ENCODE measurements around the gene CADM3. TPM values are rescaled to one million over a fixed set of nuclear protein-coding genes. Genes with fewer than 3 reads are reported as not detected.

Gene CADM3
- total RNA-seq, 2 experiments from 2014 or later, result not detected

GRCh38 chr1:159203610-159204009, 32.2 kb downstream of the CADM3 start:
- POLR2A ChIA-PET, result no interaction called here
- no peak for TF ChIP-seq CTCF (IDR thresholded peaks at IDR 0.05)
- Mint-ChIP-seq H3K4me1 (ENCODE audit: low read depth) (peaks cover 28% of the 10 kb centered on the region), H3K36me3 (ENCODE audit: low read depth) (no peaks in the 10 kb centered on the region), H3K4me3 (no peak overlapping the region), H3K9me3 (no peaks in the 10 kb centered on the region), H3K27ac (no peak overlapping the region), H3K27me3 (peaks cover 43% of the 10 kb centered on the region)
- CTCF ChIA-PET, result interaction anchor here (0.8 to 2.6 kb wide), 3 partner anchors 11 to 71 kb away, joined by 4 to 19 read pairs (median 14); no protein-coding TSS in a partner anchor
- DNase-seq, result no peak
- no peak for ATAC-seq
- intact Hi-C loops (cut with micrococcal nuclease), result no loop called here

GRCh38 chr1:159204161-159205141, 33.0 kb downstream of the CADM3 start, which contains the start of gene ACKR1:
ACKR1 (plus strand) TSS chr1:159204875; CDS start chr1:159204960, 85 bp downstream.
- H3K4me1 Mint-ChIP-seq (ENCODE audit: low read depth), result peaks cover 28% of the 10 kb centered on the region
- ChIA-PET POLR2A (no interaction called here), CTCF (interaction anchor here (1.8 to 2.6 kb wide), 3 partner anchors 10 to 71 kb away, joined by 9 to 19 read pairs (median 14); no protein-coding TSS in a partner anchor)
- no peaks in the 10 kb centered on the region for H3K9me3 Mint-ChIP-seq
- ATAC-seq (no peak), DNase-seq (no peak)
- intact Hi-C loops (cut with micrococcal nuclease), result no loop called here
- H3K4me3 Mint-ChIP-seq, result no peak within 1 kb of the TSS
- H3K27me3 Mint-ChIP-seq, result peaks cover 47% of the 10 kb centered on the region
- no peak for TF ChIP-seq CTCF (IDR thresholded peaks at IDR 0.05)
- H3K27ac Mint-ChIP-seq, result no peak within 1 kb of the TSS
- H3K36me3 Mint-ChIP-seq (ENCODE audit: low read depth), result no peaks in the 10 kb centered on the region

GRCh38 chr1:159205225-159205624, 33.8 kb downstream of the CADM3 start:
- ATAC-seq, result no peak
- CTCF ChIA-PET, result interaction anchor here (1.9 kb wide), 1 partner anchor 9 kb away, joined by 9 read pairs; no protein-coding TSS in a partner anchor

GRCh38 chr1:159206110-159206509, 34.7 kb downstream of the CADM3 start:
- no peak for TF ChIP-seq CTCF (IDR thresholded peaks at IDR 0.05)
- no peak for ATAC-seq
- ChIA-PET CTCF (interaction anchor here (1.9 to 9.5 kb wide), 2 partner anchors 8 to 44 kb away, joined by 9 to 122 read pairs; no protein-coding TSS in a partner anchor), POLR2A (no interaction called here)
- no peaks in the 10 kb centered on the region for H3K9me3 Mint-ChIP-seq
- peaks cover 22% of the 10 kb centered on the region for H3K4me1 Mint-ChIP-seq (ENCODE audit: low read depth)
- H3K27ac Mint-ChIP-seq, result no peak overlapping the region
- intact Hi-C loops (cut with micrococcal nuclease), result no loop called here
- no peak for DNase-seq
- no peak overlapping the region for H3K4me3 Mint-ChIP-seq
- H3K27me3 Mint-ChIP-seq, result peaks cover 45% of the 10 kb centered on the region
- H3K36me3 Mint-ChIP-seq (ENCODE audit: low read depth), result no peaks in the 10 kb centered on the region

More at GRCh38 chr1:159205225-159205624, 33.8 kb downstream of the CADM3 start:
- H3K4me3 Mint-ChIP-seq, result no peak overlapping the region
- peaks cover 28% of the 10 kb centered on the region for H3K4me1 Mint-ChIP-seq (ENCODE audit: low read depth)
- no peaks in the 10 kb centered on the region for H3K36me3 Mint-ChIP-seq (ENCODE audit: low read depth)
- DNase-seq, result no peak
- no peak for TF ChIP-seq CTCF (IDR thresholded peaks at IDR 0.05)
- H3K9me3 Mint-ChIP-seq, result no peaks in the 10 kb centered on the region
- intact Hi-C loops (cut with micrococcal nuclease), result no loop called here
- H3K27me3 Mint-ChIP-seq, result peaks cover 44% of the 10 kb centered on the region
- POLR2A ChIA-PET, result no interaction called here
- no peak overlapping the region for H3K27ac Mint-ChIP-seq

- ATAC-seq, result no peak
- intact Hi-C loops (cut with micrococcal nuclease), result no loop called here
These were observed 35.7 kb downstream of the CADM3 start for GRCh38 chr1:159207080-159207479.

More at GRCh38 chr1:159207080-159207479, 35.7 kb downstream of the CADM3 start:
- no peaks in the 10 kb centered on the region for H3K36me3 Mint-ChIP-seq (ENCODE audit: low read depth)
- DNase-seq, result no peak
- peaks cover 43% of the 10 kb centered on the region for H3K27me3 Mint-ChIP-seq
- no peak for TF ChIP-seq CTCF (IDR thresholded peaks at IDR 0.05)
- H3K4me3 Mint-ChIP-seq, result no peak overlapping the region
- H3K27ac Mint-ChIP-seq, result no peak overlapping the region
- peaks cover 14% of the 10 kb centered on the region for H3K4me1 Mint-ChIP-seq (ENCODE audit: low read depth)
- ChIA-PET POLR2A (interaction anchor here (1.0 kb wide), 1 partner anchor 76 kb away, joined by 3 read pairs; no protein-coding TSS in a partner anchor), CTCF (interaction anchor here (8.9 to 9.5 kb wide), 2 partner anchors 45 to 73 kb away, joined by 122 to 202 read pairs; no protein-coding TSS in a partner anchor)
- H3K9me3 Mint-ChIP-seq, result no peaks in the 10 kb centered on the region

All from activated CD8-positive, alpha-beta T cell treated with anti-CD3 and anti-CD28 coated beads for 36 hours (primary cell).